ENCODE data around the gene FBXL4. TPM values are rescaled to one million over a fixed set of nuclear protein-coding genes. Genes with fewer than 3 reads are reported as not detected.

The FBXL4 gene
- total RNA-seq, 1 donor from 2014 or later, result 14.4 TPM

DNA sequence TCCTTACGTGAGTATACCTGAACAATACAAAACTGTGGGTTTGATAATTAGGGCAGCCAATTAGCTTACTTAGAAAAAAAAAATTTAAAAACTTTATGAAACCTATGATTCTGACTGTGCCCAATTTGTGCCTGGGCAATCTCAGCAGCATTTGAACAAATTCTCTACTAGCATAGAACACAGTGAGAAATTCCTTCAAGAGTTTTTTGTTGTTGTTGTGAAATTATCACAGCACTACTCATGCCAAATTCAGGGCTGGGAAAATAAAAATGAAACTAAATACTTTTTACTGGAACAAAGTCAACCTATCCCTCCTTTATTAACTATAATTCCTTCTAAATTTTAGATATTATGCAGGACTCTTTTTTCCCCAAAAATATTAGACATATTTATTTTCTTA lies 70.5 kb downstream of the FBXL4 start:
- TF ChIP-seq, protein P1, sequence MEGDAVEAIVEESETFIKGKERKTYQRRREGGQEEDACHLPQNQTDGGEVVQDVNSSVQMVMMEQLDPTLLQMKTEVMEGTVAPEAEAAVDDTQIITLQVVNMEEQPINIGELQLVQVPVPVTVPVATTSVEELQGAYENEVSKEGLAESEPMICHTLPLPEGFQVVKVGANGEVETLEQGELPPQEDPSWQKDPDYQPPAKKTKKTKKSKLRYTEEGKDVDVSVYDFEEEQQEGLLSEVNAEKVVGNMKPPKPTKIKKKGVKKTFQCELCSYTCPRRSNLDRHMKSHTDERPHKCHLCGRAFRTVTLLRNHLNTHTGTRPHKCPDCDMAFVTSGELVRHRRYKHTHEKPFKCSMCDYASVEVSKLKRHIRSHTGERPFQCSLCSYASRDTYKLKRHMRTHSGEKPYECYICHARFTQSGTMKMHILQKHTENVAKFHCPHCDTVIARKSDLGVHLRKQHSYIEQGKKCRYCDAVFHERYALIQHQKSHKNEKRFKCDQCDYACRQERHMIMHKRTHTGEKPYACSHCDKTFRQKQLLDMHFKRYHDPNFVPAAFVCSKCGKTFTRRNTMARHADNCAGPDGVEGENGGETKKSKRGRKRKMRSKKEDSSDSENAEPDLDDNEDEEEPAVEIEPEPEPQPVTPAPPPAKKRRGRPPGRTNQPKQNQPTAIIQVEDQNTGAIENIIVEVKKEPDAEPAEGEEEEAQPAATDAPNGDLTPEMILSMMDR (IDR thresholded peaks at IDR 0.05), result no peak
- Mint-ChIP-seq H3K4me1 (ENCODE audit: low read depth) (peaks cover 6% of the 10 kb centered on the region), H3K27ac (ENCODE audit: unreplicated experiment) (no peak overlapping the region), H3K27me3 (ENCODE audit: low read depth) (no peaks in the 10 kb centered on the region), H3K36me3 (ENCODE audit: low read depth) (peaks cover 6% of the 10 kb centered on the region), H3K9me3 (ENCODE audit: low read depth) (no peaks in the 10 kb centered on the region), H3K4me3 (ENCODE audit: unreplicated experiment) (no peak overlapping the region)
- no peak for DNase-seq (ENCODE audit: low spot score)

DNA sequence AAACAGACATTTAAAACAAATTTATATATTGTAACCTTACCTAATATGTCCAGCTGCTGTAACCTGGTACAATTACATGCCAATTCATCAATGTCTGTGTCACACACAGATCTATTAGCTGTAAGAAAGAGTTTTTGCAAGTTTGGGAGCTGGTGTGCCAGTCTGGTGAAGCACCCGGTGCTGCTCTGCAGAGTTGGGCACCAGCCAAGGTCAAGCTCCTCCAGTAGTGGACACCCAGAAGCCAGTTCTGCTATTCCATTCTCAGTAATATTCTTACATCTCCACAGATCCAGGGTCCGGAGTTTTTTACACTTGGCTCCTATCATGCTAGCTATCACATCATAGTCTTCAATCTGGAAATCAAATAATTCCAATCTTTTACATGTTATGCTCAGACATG lies 72.4 kb downstream of the FBXL4 start:
- Mint-ChIP-seq H3K27me3 (ENCODE audit: low read depth) (no peaks in the 10 kb centered on the region), H3K36me3 (ENCODE audit: low read depth) (peaks cover 4% of the 10 kb centered on the region), H3K27ac (ENCODE audit: unreplicated experiment) (no peak overlapping the region), H3K9me3 (ENCODE audit: low read depth) (peaks cover 6% of the 10 kb centered on the region), H3K4me3 (ENCODE audit: unreplicated experiment) (no peak overlapping the region), H3K4me1 (ENCODE audit: low read depth) (peaks cover 6% of the 10 kb centered on the region)
- TF ChIP-seq, protein P1 (IDR thresholded peaks at IDR 0.05), result no peak
- DNase-seq (ENCODE audit: low spot score), result no peak

DNA sequence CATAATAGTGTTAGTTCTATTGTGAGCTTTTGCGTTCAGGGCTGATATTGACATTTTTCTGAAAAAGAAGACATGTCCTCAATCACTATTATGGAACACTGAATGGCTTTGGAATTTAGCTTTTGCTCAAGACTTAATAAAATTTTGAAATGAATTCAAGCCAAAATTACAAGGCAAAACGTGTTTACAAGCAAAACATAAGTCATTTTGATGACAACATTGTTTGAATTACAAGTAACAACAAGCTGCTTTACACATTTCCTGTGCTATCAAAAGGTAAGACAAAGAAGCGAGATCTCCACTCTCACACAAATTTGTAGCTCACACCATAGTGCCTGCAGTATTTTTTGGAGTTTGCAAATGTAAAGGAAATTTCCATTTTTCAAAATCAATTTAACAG lies 75.9 kb downstream of the FBXL4 start:
- H3K9me3 Mint-ChIP-seq (ENCODE audit: low read depth), result peaks cover 6% of the 10 kb centered on the region
- no peak for DNase-seq (ENCODE audit: low spot score)
- TF ChIP-seq, protein P1 (IDR thresholded peaks at IDR 0.05), result no peak
- no peak overlapping the region for H3K27ac Mint-ChIP-seq (ENCODE audit: unreplicated experiment)
- no peaks in the 10 kb centered on the region for H3K27me3 Mint-ChIP-seq (ENCODE audit: low read depth)
- H3K4me3 Mint-ChIP-seq (ENCODE audit: unreplicated experiment), result no peak overlapping the region
- H3K4me1 Mint-ChIP-seq (ENCODE audit: low read depth), result peaks cover under 1% of the 10 kb centered on the region
- peaks cover 2% of the 10 kb centered on the region for H3K36me3 Mint-ChIP-seq (ENCODE audit: low read depth)

DNA sequence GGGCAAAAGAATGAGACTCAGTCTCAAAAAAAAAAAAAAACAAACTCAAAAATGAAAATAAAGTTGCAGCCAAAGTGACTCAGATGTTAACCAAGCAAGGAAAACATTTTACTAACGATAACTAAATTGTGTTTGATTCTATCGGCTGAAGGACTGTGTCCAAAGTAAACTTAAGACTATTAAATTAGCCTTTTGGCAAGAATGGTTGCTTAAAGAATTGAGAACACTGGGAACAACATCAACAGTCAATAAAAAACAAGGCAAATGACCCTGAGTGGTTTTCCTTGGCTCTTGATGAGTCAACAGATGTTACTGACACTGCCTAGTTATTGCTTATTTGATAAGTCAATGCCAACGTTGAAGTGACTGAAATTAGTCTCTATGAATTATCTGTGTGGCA lies 76.7 kb downstream of the FBXL4 start:
- no peak for DNase-seq (ENCODE audit: low spot score)
- no peak overlapping the region for H3K4me3 Mint-ChIP-seq (ENCODE audit: unreplicated experiment)
- peaks cover 10% of the 10 kb centered on the region for H3K9me3 Mint-ChIP-seq (ENCODE audit: low read depth)
- H3K36me3 Mint-ChIP-seq (ENCODE audit: low read depth), result peaks cover 4% of the 10 kb centered on the region
- no peak overlapping the region for H3K27ac Mint-ChIP-seq (ENCODE audit: unreplicated experiment)
- TF ChIP-seq, protein P1 (IDR thresholded peaks at IDR 0.05), result no peak
- H3K27me3 Mint-ChIP-seq (ENCODE audit: low read depth), result no peaks in the 10 kb centered on the region
- no peaks in the 10 kb centered on the region for H3K4me1 Mint-ChIP-seq (ENCODE audit: low read depth)

DNA sequence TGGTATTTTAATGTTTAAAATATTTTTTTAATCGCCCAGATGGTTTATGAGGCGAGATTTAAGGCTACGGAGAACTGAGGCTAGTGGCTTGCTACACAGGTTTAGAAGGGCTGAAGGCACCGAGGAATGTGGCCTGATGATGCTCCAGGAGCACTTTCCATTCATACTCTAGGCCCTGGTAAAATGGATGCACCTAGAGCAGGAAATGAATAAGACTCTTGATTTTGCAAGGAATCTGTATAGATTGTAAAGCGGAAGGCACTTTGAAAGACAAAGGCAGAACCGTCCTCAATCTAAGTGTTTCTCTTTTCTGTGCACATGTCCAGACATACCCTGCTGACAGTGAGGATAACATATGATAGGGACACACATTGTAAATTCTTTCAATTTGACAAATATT lies 83.2 kb downstream of the FBXL4 start:
- Mint-ChIP-seq H3K27ac (ENCODE audit: unreplicated experiment) (no peak overlapping the region), H3K9me3 (ENCODE audit: low read depth) (peaks cover 4% of the 10 kb centered on the region), H3K4me3 (ENCODE audit: unreplicated experiment) (no peak overlapping the region), H3K4me1 (ENCODE audit: low read depth) (no peaks in the 10 kb centered on the region), H3K36me3 (ENCODE audit: low read depth) (peaks cover 2% of the 10 kb centered on the region), H3K27me3 (ENCODE audit: low read depth) (no peaks in the 10 kb centered on the region)
- TF ChIP-seq, protein P1 (IDR thresholded peaks at IDR 0.05), result no peak
- no peak for DNase-seq (ENCODE audit: low spot score)

Measured in chondrocyte (in vitro differentiated cells).